HPDE6-E6E7 (cell line): ENCODE data around the gene USP17L20.
"Not testable (repeated sequence)": the region's sequence is repeated elsewhere in the genome, so short reads cannot be mapped to it uniquely, and the experiment has no call there.

ENCODE experiments used
- DNase-seq: peaks from one replicate; pipeline ENCODE4 v3.0.0; 2011; ENCODE audit warnings: missing footprints; ENCODE audit errors: extremely low spot score

USP17L20 gene

GRCh38 chr4:9257824-9258223 is at the start of gene USP17L20:
USP17L20 (plus strand) TSS chr4:9258124; CDS start chr4:9258124, 0 bp downstream.
- DNase-seq = not testable (repeated sequence)

GRCh38 chr4:9210357-9210756 is 47.6 kb upstream of the USP17L20 start, which contains the start of gene USP17L10:
USP17L10 (plus strand) TSS chr4:9210657; CDS start chr4:9210657, 0 bp downstream.
- DNase-seq = not testable (repeated sequence)

- not testable (repeated sequence) for DNase-seq
Measured at GRCh38 chr4:9214701-9215100, 43.2 kb upstream of the USP17L20 start.

DNA sequence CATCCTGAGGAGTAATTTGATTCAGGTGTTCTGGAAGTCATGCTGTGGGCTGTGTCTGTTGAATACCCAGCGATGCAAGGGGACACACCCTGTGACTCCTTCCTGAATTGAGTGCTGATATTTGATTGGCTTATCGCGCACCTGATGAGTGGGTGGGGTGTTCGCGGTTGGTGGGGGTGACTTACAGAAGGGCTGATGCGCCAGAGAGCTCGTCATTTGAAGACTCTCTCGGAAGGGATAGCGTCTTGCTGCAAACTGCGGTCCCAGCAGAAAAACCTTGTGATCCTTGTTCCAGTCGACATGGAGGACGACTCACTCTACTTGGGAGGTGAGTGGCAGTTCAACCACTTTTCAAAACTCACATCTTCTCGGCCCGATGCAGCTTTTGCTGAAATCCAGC is 42.8 kb upstream of the USP17L20 start, which contains the start of gene USP17L11:
TSS of gene USP17L11 (plus strand) at position 301 of the 400 bp plus-strand sequence. CDS start at position 301, 0 bp downstream.
- not testable (repeated sequence) for DNase-seq

DNA sequence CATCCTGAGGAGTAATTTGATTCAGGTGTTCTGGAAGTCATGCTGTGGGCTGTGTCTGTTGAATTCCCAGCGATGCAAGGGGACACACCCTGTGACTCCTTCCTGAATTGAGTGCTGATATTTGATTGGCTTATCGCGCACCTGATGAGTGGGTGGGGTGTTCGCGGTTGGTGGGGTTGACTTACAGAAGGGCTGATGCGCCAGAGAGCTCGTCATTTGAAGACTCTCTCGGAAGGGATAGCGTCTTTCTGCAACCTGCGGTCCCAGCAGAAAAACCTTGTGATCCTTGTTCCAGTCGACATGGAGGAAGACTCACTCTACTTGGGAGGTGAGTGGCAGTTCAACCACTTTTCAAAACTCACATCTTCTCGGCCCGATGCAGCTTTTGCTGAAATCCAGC is 38.1 kb upstream of the USP17L20 start, which contains the start of gene USP17L12:
TSS of gene USP17L12 (plus strand) at position 301 of the 400 bp plus-strand sequence. CDS start at position 301, 0 bp downstream.
- not testable (repeated sequence) for DNase-seq

DNA sequence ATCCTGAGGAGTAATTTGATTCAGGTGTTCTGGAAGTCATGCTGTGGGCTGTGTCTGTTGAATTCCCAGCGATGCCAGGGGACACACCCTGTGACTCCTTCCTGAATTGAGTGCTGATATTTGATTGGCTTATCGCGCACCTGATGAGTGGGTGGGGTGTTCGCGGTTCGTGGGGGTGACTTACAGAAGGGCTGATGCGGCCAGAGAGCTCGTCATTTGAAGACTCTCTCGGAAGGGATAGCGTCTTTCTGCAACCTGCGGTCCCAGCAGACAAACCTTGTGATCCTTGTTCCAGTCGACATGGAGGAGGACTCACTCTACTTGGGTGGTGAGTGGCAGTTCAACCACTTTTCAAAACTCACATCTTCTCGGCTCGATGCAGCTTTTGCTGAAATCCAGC is 33.3 kb upstream of the USP17L20 start, which contains the start of gene USP17L13:
TSS of gene USP17L13 (plus strand) at position 301 of the 400 bp plus-strand sequence. CDS start at position 301, 0 bp downstream.
- not testable (repeated sequence) for DNase-seq

DNA sequence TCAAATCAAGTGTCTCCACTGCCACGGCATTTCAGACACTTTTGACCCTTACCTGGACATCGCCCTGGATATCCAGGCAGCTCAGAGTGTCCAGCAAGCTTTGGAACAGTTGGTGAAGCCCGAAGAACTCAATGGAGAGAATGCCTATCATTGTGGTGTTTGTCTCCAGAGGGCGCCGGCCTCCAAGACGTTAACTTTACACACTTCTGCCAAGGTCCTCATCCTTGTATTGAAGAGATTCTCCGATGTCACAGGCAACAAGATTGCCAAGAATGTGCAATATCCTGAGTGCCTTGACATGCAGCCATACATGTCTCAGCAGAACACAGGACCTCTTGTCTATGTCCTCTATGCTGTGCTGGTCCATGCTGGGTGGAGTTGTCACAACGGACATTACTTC is 27.7 kb upstream of the USP17L20 start:
- not testable (repeated sequence) for DNase-seq

DNA sequence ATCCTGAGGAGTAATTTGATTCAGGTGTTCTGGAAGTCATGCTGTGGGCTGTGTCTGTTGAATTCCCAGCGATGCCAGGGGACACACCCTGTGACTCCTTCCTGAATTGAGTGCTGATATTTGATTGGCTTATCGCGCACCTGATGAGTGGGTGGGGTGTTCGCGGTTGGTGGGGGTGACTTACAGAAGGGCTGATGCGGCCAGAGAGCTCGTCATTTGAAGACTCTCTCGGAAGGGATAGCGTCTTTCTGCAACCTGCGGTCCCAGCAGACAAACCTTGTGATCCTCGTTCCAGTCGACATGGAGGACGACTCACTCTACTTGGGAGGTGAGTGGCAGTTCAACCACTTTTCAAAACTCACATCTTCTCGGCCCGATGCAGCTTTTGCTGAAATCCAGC is 23.8 kb upstream of the USP17L20 start, which contains the start of gene USP17L15:
TSS of gene USP17L15 (plus strand) at position 301 of the 400 bp plus-strand sequence. CDS start at position 301, 0 bp downstream.
- DNase-seq = not testable (repeated sequence)

- not testable (repeated sequence) for DNase-seq
Measured at GRCh38 chr4:9238461-9238860, 19.5 kb upstream of the USP17L20 start.

- DNase-seq = not testable (repeated sequence)
Measured at GRCh38 chr4:9243579-9243978, 14.3 kb upstream of the USP17L20 start, which contains the start of gene USP17L17. USP17L17 (plus strand) TSS chr4:9243879; CDS start chr4:9243879, 0 bp downstream.

GRCh38 chr4:9247953-9248680 is 9.8 kb upstream of the USP17L20 start, which contains the start of gene USP17L18:
USP17L18 (plus strand) TSS chr4:9248630; CDS start chr4:9248630, 0 bp downstream.
- not testable (repeated sequence) for DNase-seq

- DNase-seq = not testable (repeated sequence)
Measured at GRCh38 chr4:9253078-9253477, 4.8 kb upstream of the USP17L20 start, which contains the start of gene USP17L19. USP17L19 (plus strand) TSS chr4:9253378; CDS start chr4:9253378, 0 bp downstream.

GRCh38 chr4:9262572-9262971 is 4.6 kb downstream of the USP17L20 start, which contains the start of gene USP17L21:
USP17L21 (plus strand) TSS chr4:9262872; CDS start chr4:9262872, 0 bp downstream.
- not testable (repeated sequence) for DNase-seq

DNA sequence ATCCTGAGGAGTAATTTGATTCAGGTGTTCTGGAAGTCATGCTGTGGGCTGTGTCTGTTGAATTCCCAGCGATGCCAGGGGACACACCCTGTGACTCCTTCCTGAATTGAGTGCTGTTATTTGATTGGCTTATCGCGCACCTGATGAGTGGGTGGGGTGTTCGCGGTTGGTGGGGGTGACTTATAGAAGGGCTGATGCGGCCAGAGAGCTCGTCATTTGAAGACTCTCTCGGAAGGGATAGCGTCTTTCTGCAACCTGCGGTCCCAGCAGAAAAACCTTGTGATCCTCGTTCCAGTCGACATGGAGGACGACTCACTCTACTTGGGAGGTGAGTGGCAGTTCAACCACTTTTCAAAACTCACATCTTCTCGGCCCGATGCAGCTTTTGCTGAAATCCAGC is 9.4 kb downstream of the USP17L20 start, which contains the start of gene USP17L22:
TSS of gene USP17L22 (plus strand) at position 301 of the 400 bp plus-strand sequence. CDS start at position 301, 0 bp downstream.
- not testable (repeated sequence) for DNase-seq

DNA sequence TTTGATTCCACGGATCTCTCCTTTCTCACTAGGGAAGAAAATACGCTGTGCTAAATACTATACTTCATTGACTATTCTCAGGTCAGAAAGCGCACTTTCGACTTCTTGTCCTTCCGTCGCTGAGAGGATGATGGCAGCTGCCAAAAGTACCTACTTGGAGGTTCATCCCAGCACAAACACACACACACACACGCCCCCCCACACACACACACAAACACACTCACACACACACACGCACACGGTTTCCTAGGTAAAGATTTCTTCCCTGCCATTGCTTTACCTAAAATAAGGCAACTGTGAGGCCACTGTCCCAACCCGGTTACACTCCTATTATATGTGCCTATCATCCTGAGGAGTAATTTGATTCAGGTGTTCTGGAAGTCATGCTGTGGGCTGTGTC is 13.8 kb downstream of the USP17L20 start:
- DNase-seq = not testable (repeated sequence)
